Liver (tissue), 9 donors: Measurements from ENCODE around the gene CMIP. TPM values are rescaled to one million over a fixed set of nuclear protein-coding genes. Genes with fewer than 3 reads are reported as not detected.

Source experiments
- DNase-seq: peaks from one replicate; pipeline ENCODE4 v3.0.0-alpha.2; 2017; ENCODE audit warnings: low spot score
- H3K27ac ChIP-seq, 2 donors: one replicate each; pipeline ENCODE4 v1.7.0; 2013; ENCODE audit warnings: inconsistent platforms in 2 of 2, low read length in 2 of 2, control low read depth in 1 of 2, low read depth in 1 of 2, mild to moderate bottlenecking in 1 of 2
- H3K27me3 ChIP-seq, 4 donors: one replicate each; pipeline versions ENCODE4 v1.6.1 to v1.7.0; 2013; ENCODE audit warnings: low read length in 3 of 4, inconsistent platforms in 1 of 4, mild to moderate bottlenecking in 1 of 4, moderate library complexity in 1 of 4; ENCODE audit not compliant: control insufficient read depth in 4 of 4, insufficient read depth in 4 of 4
- H3K36me3 ChIP-seq, 4 donors: one replicate each; pipeline versions ENCODE4 v1.6.1 to v1.7.0; 2013; ENCODE audit warnings: low read length in 3 of 4, mild to moderate bottlenecking in 3 of 4, low read depth in 1 of 4, moderate library complexity in 1 of 4; ENCODE audit not compliant: control insufficient read depth in 4 of 4, insufficient read depth in 3 of 4
- H3K4me1 ChIP-seq, 4 donors: one replicate each; pipeline versions ENCODE4 v1.6.1 to v1.7.0; 2013; ENCODE audit warnings: low read length in 3 of 4, mild to moderate bottlenecking in 3 of 4, moderate library complexity in 1 of 4; ENCODE audit not compliant: control insufficient read depth in 4 of 4, insufficient read depth in 4 of 4
- H3K4me3 ChIP-seq, 3 donors: one replicate each; pipeline versions ENCODE4 v1.6.1 to v1.7.0; 2013; ENCODE audit warnings: low read length in 3 of 3, control low read depth in 1 of 3, low read depth in 1 of 3, mild to moderate bottlenecking in 1 of 3
- H3K9ac ChIP-seq, 2 donors: one replicate each; pipeline ENCODE4 v1.7.0; 2013; ENCODE audit warnings: low read length in 2 of 2, mild to moderate bottlenecking in 2 of 2, moderate library complexity in 2 of 2, control low read depth in 1 of 2, low read depth in 1 of 2
- H3K9me3 ChIP-seq, 4 donors: one replicate each; pipeline versions ENCODE4 v1.6.1 to v1.7.0; 2013; ENCODE audit warnings: low read length in 3 of 4; ENCODE audit not compliant: control insufficient read depth in 4 of 4
- ATF3 ChIP-seq: IDR thresholded peaks from 2 replicates; pipeline ENCODE4 v1.6.1; 2016; ENCODE audit warnings: antibody characterized with exemption
- CTCF ChIP-seq: fragments of 150-350 bp; IDR thresholded peaks from 2 replicates; pipeline ENCODE4 v1.5.1; 2017; ENCODE audit warnings: improper control_type of control experiment, low read depth, low read length; ENCODE audit not compliant: missing input control
- EGR1 ChIP-seq, 2 donors: IDR thresholded peaks; 2 replicates each; pipeline ENCODE4 v1.6.1; 2016 to 2018; ENCODE audit warnings: antibody characterized with exemption in 2 of 2, low read depth in 2 of 2
- FOXA1 ChIP-seq: IDR thresholded peaks from 2 replicates; pipeline ENCODE4 v1.6.1; 2016; ENCODE audit warnings: antibody characterized with exemption
- FOXA2 ChIP-seq: IDR thresholded peaks from 2 replicates; pipeline ENCODE4 v1.6.1; 2016; ENCODE audit warnings: antibody characterized with exemption
- GABPA ChIP-seq, 2 donors: IDR thresholded peaks in 1 of 2; conservative IDR thresholded peaks in 1 of 2; 2 replicates each; pipeline ENCODE4 v1.6.1; 2016; ENCODE audit warnings: antibody characterized with exemption in 2 of 2, mild to moderate bottlenecking in 1 of 2, moderate library complexity in 1 of 2
- HNF4A ChIP-seq, 2 donors: conservative IDR thresholded peaks; 2 replicates each; pipeline ENCODE4 v1.6.1; 2016; ENCODE audit warnings: antibody characterized with exemption in 2 of 2, mild to moderate bottlenecking in 2 of 2
- HNF4G ChIP-seq: IDR thresholded peaks from 2 replicates; pipeline ENCODE4 v1.6.1; 2016; ENCODE audit warnings: antibody characterized with exemption
- JUND ChIP-seq, 2 donors: IDR thresholded peaks; 2 replicates each; pipeline ENCODE4 v1.6.1; 2016; ENCODE audit warnings: antibody characterized with exemption in 2 of 2
- MAX ChIP-seq: IDR thresholded peaks from 2 replicates; pipeline ENCODE4 v1.6.1; 2016; ENCODE audit warnings: antibody characterized with exemption
- NR2F2 ChIP-seq: IDR thresholded peaks from 2 replicates; pipeline ENCODE4 v1.6.1; 2016; ENCODE audit warnings: antibody characterized with exemption
- RAD21 ChIP-seq, 2 donors: IDR thresholded peaks; 2 replicates each; pipeline ENCODE4 v1.6.1; 2016; ENCODE audit warnings: antibody characterized with exemption in 2 of 2, mild to moderate bottlenecking in 2 of 2
- REST ChIP-seq: IDR thresholded peaks from 2 replicates; pipeline ENCODE4 v1.6.1; 2016; ENCODE audit warnings: antibody characterized with exemption, mild to moderate bottlenecking
- RXRA ChIP-seq, 2 donors: IDR thresholded peaks; 2 replicates each; pipeline ENCODE4 v1.6.1; 2017 to 2018; ENCODE audit warnings: antibody characterized with exemption in 2 of 2, mild to moderate bottlenecking in 1 of 2
- SP1 ChIP-seq: IDR thresholded peaks from 2 replicates; pipeline ENCODE4 v1.6.1; 2018; ENCODE audit warnings: antibody characterized with exemption, mild to moderate bottlenecking
- TAF1 ChIP-seq: conservative IDR thresholded peaks from 2 replicates; pipeline ENCODE4 v1.6.1; 2016; ENCODE audit warnings: antibody characterized with exemption, mild to moderate bottlenecking
- YY1 ChIP-seq: IDR thresholded peaks from 2 replicates; pipeline ENCODE4 v1.6.1; 2016; ENCODE audit warnings: antibody characterized with exemption, mild to moderate bottlenecking
- ZBTB33 ChIP-seq: IDR thresholded peaks from 2 replicates; pipeline ENCODE4 v1.6.1; 2016; ENCODE audit warnings: antibody characterized with exemption
- whole genome bisulfite sequencing: extraction: QIAGEN DNeasy Blood & Tissue Kit; methylation state at CpG from one replicate; pipeline ENCODE4 v1.1.7; 2013; 5-methylcytosine and 5-hydroxymethylcytosine counted together
- polyA plus RNA-seq, 2 donors: library from polyadenylated mRNA; stranded (reverse) in 1 of 2; unstranded in 1 of 2; fragments of 200-250 nt in 1 of 2; fragments of >200 nt in 1 of 2; fragmentation: Nextera tagmentation in 1 of 2; extraction: Ambion mirVana in 1 of 2; gene quantifications; one replicate each; pipeline versions ENCODE4 v1.2.1 to v1.2.3, GENCODE V29; 2013 to 2015
- total RNA-seq, 2 donors: library from RNA; depleted of rRNA; stranded (reverse); fragments of >200 nt; gene quantifications; one replicate each; pipeline ENCODE4 v1.2.3, GENCODE V29; 2014
- donor health status: healthy.
- donor health status: healthy.
- donor health status: healthy.
- donor health status: healthy.
- donor health status: healthy.

CMIP gene
- total and polyA plus RNA-seq, 4 donors: 1.7 to 15.6 (median 10.1) TPM

GRCh38 chr16:81604960-81605383, 160.4 kb downstream of the CMIP start:
- Histone ChIP-seq H3K9ac (no peak overlapping the region), H3K9me3 (no peaks in the 10 kb centered on the region), H3K27me3 (no peaks in the 10 kb centered on the region), H3K4me1 (peaks cover 3 to 9% (median 6%) of the 10 kb centered on the region in 4 donors), H3K4me3 (no peak overlapping the region), H3K36me3 (peaks cover 0 to 4% (median 2%) of the 10 kb centered on the region in 4 donors), H3K27ac (no peak overlapping the region)
- TF ChIP-seq FOXA1 (no peak), GABPA (IDR thresholded peaks at IDR 0.05 in 1 of 2, conservative IDR thresholded peaks at IDR 0.05 in 1 of 2) (no peak), ATF3 (no peak), HNF4A (conservative IDR thresholded peaks at IDR 0.05) (no peak), CTCF (no peak), MAX (no peak), SP1 (no peak), ZBTB33 (no peak)
- no peak for DNase-seq
- 96% methylated on average over 8 of the region's 8 CpGs for WGBS

- Histone ChIP-seq H3K27me3 (no peaks in the 10 kb centered on the region), H3K4me3 (no peak overlapping the region), H3K27ac (no peak overlapping the region), H3K9ac (no peak overlapping the region), H3K9me3 (no peaks in the 10 kb centered on the region), H3K4me1 (peaks cover 3 to 9% (median 6%) of the 10 kb centered on the region in 4 donors), H3K36me3 (peaks cover 0 to 4% (median 2%) of the 10 kb centered on the region in 4 donors)
- no peak for TF ChIP-seq MAX
- no peak for TF ChIP-seq ATF3
- TF ChIP-seq RAD21 (IDR thresholded peaks at IDR 0.05): no peak
- no peak for TF ChIP-seq TAF1
- no peak for TF ChIP-seq EGR1 (IDR thresholded peaks at IDR 0.05; ENCODE audit: low read depth in 2 of 2)
- no peak for TF ChIP-seq CTCF
- TF ChIP-seq RXRA (IDR thresholded peaks at IDR 0.05): no peak
- TF ChIP-seq FOXA1: no peak
- TF ChIP-seq HNF4G: no peak
- no peak for TF ChIP-seq SP1
- no peak for TF ChIP-seq REST
- no peak for TF ChIP-seq JUND (IDR thresholded peaks at IDR 0.05)
- TF ChIP-seq HNF4A (conservative IDR thresholded peaks at IDR 0.05): no peak
- TF ChIP-seq FOXA2: no peak
- no peak for TF ChIP-seq YY1
- no peak for TF ChIP-seq ZBTB33
- no peak for TF ChIP-seq NR2F2
- TF ChIP-seq GABPA (IDR thresholded peaks at IDR 0.05 in 1 of 2, conservative IDR thresholded peaks at IDR 0.05 in 1 of 2): no peak
- WGBS: 91% methylated on average over 4 of the region's 4 CpGs
- no peak for DNase-seq
These were observed 161.4 kb downstream of the CMIP start for GRCh38 chr16:81606039-81606438.
